Duodenal mucosa (tissue), 2 donors: ENCODE measurements around the gene PLOD1.
"Not testable (repeated sequence)": the region's sequence is repeated elsewhere in the genome, so short reads cannot be mapped to it uniquely, and the experiment has no call there.

Source experiments
- H3K27ac ChIP-seq: one replicate; pipeline ENCODE4 v1.7.0; 2013; ENCODE audit warnings: low read depth, low read length
- H3K27me3 ChIP-seq, 2 donors: one replicate each; pipeline ENCODE4 v1.7.0; 2013; ENCODE audit warnings: low read length in 2 of 2, control low read depth in 1 of 2; ENCODE audit not compliant: insufficient read depth in 2 of 2, control insufficient read depth in 1 of 2
- H3K36me3 ChIP-seq, 2 donors: one replicate each; pipeline ENCODE4 v1.7.0; 2013; ENCODE audit warnings: low read length in 2 of 2, control low read depth in 1 of 2; ENCODE audit not compliant: insufficient read depth in 2 of 2, control insufficient read depth in 1 of 2
- H3K4me1 ChIP-seq, 2 donors: one replicate each; pipeline ENCODE4 v1.7.0; 2013; ENCODE audit warnings: low read length in 2 of 2, control low read depth in 1 of 2; ENCODE audit not compliant: insufficient read depth in 2 of 2, control insufficient read depth in 1 of 2
- H3K4me3 ChIP-seq, 2 donors: one replicate each; pipeline ENCODE4 v1.7.0; 2013; ENCODE audit warnings: low read length in 2 of 2, low read depth in 1 of 2
- H3K9ac ChIP-seq, 2 donors: one replicate each; pipeline ENCODE4 v1.7.0; 2013; ENCODE audit warnings: low read length in 2 of 2, low read depth in 1 of 2
- H3K9me3 ChIP-seq, 2 donors: one replicate each; pipeline ENCODE4 v1.7.0; 2013; ENCODE audit warnings: low read length in 2 of 2, control low read depth in 1 of 2; ENCODE audit not compliant: control insufficient read depth in 1 of 2

Gene PLOD1

DNA sequence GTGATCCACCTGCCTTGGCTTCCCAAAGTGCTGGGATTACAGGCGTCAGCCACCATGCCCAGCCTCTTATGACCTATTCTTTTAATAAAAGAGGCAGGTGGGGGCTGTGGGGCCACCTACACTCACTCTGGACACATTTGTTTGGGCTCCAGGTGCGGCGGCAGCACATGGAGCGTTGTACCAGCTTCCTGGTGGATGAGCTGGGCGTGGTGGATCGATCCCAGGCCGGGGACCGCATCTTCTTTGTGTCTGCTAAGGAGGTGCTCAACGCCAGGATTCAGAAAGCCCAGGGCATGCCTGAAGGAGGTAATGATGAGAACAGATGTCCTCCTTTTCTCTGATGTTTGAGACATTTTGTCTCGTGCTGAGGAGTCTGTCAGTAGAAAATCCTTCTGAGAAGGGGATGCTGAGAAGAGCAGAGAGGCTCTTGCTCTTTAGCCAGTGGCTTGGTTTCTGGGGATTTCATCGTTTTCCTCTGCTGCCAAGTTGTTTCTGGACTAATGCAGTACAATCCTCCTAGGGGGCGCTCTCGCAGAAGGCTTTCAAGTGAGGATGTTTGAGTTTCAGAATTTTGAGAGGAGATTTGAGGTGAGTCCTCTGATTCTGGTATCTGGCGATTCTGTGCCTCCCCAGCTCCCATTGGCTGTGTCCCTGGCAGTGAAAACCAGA is 66.9 kb downstream of the PLOD1 start:
- H3K36me3 ChIP-seq = peaks cover 65 to 83% of the 10 kb centered on the region in 2 donors
- H3K27ac ChIP-seq = no peak overlapping the region
- no peaks in the 10 kb centered on the region for H3K9me3 ChIP-seq
- no peak overlapping the region for H3K4me3 ChIP-seq
- no peaks in the 10 kb centered on the region for H3K27me3 ChIP-seq
- H3K4me1 ChIP-seq = no peaks in the 10 kb centered on the region
- no peak overlapping the region for H3K9ac ChIP-seq

DNA sequence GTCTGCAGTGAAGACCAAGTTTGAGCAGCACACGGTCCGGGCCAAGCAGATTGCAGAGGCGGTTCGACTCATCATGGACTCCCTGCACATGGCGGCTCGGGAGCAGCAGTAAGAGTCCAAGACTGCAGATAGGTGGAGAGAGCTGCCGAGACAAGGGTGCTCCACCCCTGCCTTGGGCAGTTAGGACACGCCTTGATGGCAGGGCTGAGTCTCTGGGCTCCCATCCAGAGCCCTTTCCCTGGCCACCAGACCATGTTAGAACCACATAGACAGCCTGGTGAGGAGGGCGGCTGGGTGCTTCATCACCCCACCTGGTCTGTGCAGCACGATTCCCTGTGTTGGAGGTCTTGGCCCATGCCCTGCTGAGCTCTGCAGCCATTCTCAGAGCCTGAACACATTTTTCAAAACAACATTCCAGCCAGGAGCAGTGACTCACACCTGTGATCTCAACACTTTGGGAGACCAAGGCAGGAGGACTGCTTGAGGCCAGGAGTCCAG is 67.5 kb downstream of the PLOD1 start:
- no peaks in the 10 kb centered on the region for H3K4me1 ChIP-seq
- H3K27ac ChIP-seq = no peak overlapping the region
- no peak overlapping the region for H3K4me3 ChIP-seq
- no peaks in the 10 kb centered on the region for H3K27me3 ChIP-seq
- H3K9me3 ChIP-seq = no peaks in the 10 kb centered on the region
- H3K36me3 ChIP-seq = peaks cover 69 to 83% of the 10 kb centered on the region in 2 donors
- H3K9ac ChIP-seq = no peak overlapping the region

DNA sequence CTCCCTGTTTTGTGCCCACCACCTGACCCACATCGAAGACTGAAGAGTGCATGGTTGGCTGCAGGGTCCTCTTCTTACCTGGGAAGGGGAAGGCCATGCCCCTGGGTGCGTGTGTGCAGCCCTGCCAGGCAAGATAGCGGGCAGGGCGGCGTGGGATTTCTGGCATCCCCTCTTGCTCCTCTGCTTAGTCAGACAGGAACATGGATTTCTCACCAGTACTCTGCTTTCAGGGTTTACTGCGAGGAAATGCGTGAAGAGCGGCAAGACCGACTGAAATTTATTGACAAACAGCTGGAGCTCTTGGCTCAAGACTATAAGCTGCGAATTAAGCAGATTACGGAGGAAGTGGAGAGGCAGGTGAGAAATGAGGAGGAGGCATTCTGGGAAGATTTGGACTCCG is 69.2 kb downstream of the PLOD1 start:
- no peak overlapping the region for H3K27ac ChIP-seq
- H3K9me3 ChIP-seq = no peaks in the 10 kb centered on the region
- no peaks in the 10 kb centered on the region for H3K27me3 ChIP-seq
- no peak overlapping the region for H3K4me3 ChIP-seq
- H3K9ac ChIP-seq = no peak overlapping the region
- H3K36me3 ChIP-seq = peaks cover 64 to 80% of the 10 kb centered on the region in 2 donors
- H3K4me1 ChIP-seq = no peaks in the 10 kb centered on the region

DNA sequence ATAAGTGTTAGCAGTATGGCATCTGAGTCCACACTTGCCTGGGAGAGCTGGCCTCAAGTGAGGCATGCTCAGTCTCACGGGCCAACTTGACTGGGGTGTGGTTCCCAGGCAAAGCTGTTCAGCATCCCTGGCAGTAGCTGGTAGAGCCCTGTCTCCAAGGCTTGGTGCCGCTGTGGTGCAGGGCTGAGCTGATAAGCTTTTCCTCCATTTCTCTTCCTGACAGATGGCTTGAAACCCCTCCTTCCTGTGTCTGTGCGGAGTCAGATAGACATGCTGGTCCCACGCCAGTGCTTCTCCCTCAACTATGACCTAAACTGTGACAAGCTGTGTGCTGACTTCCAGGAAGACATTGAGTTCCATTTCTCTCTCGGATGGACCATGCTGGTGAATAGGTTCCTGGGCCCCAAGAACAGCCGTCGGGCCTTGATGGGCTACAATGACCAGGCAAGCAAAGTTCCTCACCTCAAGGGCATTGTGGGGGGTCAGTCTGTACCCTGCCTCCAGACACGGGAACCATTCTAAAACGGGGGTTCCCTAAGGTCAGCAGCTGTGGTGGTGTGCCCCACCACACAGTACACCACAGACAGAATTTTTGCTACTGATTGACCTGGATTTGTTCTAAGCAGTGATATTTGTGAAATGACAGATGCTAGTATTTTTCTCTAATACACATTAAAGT is 71.1 kb downstream of the PLOD1 start:
- Histone ChIP-seq H3K27me3 (no peaks in the 10 kb centered on the region), H3K36me3 (peaks cover 61 to 84% of the 10 kb centered on the region in 2 donors), H3K27ac (no peak overlapping the region), H3K9ac (no peak overlapping the region), H3K4me3 (no peak overlapping the region), H3K9me3 (no peaks in the 10 kb centered on the region), H3K4me1 (no peaks in the 10 kb centered on the region)

DNA sequence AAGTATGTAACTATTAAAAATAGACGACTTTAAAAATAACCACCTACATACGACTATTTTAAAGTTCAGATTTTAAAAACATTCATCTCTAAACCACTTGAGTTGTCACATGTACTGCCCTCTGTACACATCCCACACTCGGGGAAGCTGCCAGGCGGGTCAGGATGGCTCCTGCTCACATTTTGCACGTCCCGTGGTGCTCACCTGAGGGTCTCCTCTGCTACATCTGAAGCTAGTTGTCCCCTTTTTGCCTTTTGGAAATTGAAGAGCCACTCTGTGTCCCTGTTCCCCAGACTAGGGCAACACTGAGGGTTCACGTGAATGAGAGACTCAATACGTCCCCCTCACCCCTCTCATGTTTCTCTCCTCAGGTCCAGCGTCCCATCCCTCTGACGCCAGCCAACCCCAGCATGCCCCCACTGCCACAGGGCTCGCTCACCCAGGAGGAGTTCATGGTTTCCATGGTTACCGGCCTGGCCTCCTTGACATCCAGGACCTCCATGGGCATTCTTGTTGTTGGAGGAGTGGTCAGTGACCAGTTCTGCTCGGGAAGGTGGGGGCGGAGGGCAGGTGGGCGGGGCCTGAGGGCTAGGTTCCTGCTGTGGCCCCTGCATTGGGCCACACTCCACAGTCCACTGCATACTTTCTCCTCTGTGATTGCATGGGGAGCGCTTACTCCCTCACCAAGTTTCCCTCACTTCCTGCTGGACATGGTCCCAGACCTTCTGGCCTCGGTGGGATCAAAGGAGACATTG is 71.8 kb downstream of the PLOD1 start:
- Histone ChIP-seq H3K27me3 (no peaks in the 10 kb centered on the region), H3K4me1 (no peaks in the 10 kb centered on the region), H3K36me3 (peaks cover 61 to 86% of the 10 kb centered on the region in 2 donors), H3K9me3 (no peaks in the 10 kb centered on the region), H3K27ac (no peak overlapping the region), H3K4me3 (no peak overlapping the region), H3K9ac (no peak overlapping the region)

DNA sequence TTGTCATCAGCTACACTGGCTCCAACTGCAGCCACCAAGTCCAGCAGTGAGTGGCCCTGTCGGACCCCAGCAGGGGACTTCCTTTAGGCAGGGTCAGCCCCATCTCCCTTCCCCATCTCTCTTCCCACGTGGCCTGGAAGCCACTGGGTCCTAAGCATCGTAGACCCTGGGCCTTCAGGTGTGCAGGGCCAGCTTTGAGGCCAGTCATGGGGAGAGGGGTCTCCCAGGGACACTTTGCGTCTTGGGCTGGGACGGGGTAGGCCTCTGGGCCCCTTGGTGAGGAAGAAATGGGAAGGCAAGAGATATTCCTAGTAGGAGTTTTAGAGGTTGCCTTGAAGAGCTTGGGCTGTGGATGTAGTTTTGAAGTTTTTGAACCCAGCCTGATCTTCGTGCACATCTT is 72.7 kb downstream of the PLOD1 start:
- H3K9me3 ChIP-seq = no peaks in the 10 kb centered on the region
- H3K36me3 ChIP-seq = peaks cover 60 to 86% of the 10 kb centered on the region in 2 donors
- H3K27me3 ChIP-seq = no peaks in the 10 kb centered on the region
- no peaks in the 10 kb centered on the region for H3K4me1 ChIP-seq
- no peak overlapping the region for H3K9ac ChIP-seq
- no peak overlapping the region for H3K27ac ChIP-seq
- H3K4me3 ChIP-seq = no peak overlapping the region

DNA sequence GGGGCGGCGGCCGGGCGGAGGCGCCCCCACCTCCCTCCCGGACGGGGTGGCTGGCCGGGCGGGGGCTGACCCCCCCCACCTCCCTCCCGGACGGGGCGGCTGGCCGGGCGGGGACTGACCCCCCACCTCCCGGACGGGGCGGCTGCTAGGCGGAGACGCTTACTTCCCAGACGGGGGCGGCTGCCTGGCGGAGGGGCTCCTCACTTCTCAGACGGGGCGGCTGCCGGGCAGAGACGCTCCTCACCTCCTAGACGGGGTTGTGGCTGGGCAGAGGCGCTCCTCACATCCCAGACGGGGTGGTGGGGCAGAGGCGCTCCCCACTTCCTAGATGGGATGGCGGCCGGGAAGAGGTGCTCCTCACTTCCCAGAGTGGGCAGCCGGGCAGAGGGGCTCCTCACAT is 73.8 kb downstream of the PLOD1 start:
- H3K27me3 ChIP-seq, H3K4me1 ChIP-seq, H3K9ac ChIP-seq, H3K4me3 ChIP-seq, H3K27ac ChIP-seq, H3K9me3 ChIP-seq: not testable (repeated sequence)
- H3K36me3 ChIP-seq = peaks cover 53 to 83% of the 10 kb centered on the region in 2 donors

DNA sequence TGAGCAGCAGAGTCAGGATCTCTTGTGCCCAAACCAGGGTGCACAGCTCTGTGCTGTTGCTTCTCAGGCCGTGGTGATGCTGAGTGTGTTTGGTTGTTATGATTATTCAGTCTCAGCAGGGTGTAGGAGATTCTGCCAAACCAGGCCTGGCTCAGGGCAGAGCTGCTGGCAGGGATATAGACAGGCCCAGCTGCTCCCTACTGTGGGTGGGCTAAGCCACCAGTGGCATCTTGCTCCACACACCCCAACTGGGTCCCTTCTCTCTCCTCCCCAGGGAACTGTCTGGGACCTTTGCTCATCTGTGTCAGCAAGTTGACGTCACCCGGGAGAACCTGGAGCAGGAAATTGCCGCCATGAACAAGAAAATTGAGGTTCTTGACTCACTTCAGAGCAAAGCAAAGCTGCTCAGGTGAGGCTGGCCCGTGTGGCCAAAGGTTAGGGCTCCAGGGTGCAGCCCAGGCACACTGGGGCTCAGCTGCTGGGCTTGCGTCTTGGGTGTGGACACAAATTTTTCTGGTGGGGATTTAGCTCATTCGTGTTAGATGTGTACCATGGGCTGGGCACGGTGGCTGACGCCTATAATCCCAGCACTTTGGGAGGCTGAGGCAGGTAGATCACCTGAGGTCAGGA is 74.9 kb downstream of the PLOD1 start:
- H3K4me3 ChIP-seq = no peak overlapping the region
- H3K9me3 ChIP-seq = no peaks in the 10 kb centered on the region
- H3K27ac ChIP-seq = no peak overlapping the region
- H3K9ac ChIP-seq = no peak overlapping the region
- H3K36me3 ChIP-seq = peaks cover 47 to 79% of the 10 kb centered on the region in 2 donors
- no peaks in the 10 kb centered on the region for H3K4me1 ChIP-seq
- H3K27me3 ChIP-seq = no peaks in the 10 kb centered on the region

DNA sequence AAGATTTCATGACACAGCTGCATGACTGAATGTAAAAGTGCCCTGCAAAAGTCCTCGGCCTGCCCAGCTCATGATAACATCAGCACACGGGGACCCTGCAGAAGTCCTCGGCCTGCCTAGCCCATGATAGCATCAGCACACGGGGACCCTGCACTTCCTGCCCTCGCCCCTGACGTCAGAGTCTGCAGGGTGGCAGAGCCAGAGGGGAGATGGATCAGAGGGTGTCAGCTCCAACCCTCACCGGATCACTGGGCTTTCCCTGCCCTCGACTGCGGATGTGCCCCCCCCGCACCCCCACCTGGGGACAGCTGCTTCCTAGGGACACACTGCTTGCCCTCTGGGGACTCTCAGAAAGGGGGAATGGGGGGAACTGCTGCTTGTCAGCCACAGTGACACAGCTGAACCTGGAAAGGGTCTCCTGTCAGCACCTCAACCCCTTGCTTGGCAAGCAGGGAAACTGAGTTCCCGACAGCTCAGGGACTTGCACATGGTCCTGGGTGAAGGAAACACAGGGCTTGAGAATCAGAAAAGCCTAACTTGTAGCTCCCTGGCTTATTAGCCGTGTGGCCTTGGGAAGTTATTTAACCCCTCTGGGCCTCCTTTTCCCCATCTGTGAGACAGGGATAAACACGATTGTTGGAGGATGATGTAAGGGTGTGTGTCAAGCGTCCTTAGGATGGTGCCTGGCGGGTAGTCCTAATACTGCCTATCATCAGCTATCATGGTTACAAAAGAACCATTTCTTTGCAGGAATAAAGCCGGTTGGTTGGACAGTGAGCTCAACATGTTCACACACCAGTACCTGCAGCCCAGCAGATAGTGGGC is 76.4 kb downstream of the PLOD1 start:
- H3K4me3 ChIP-seq = no peak overlapping the region
- H3K27ac ChIP-seq = no peak overlapping the region
- H3K36me3 ChIP-seq = peaks cover 37 to 66% of the 10 kb centered on the region in 2 donors
- H3K27me3 ChIP-seq = no peaks in the 10 kb centered on the region
- no peak overlapping the region for H3K9ac ChIP-seq
- H3K9me3 ChIP-seq = no peaks in the 10 kb centered on the region
- H3K4me1 ChIP-seq = no peaks in the 10 kb centered on the region
